GM18526 (cell line): ENCODE data around the gene DNAJB9.

Experiments
- POLR2A ChIP-seq: IDR thresholded peaks from 3 replicates; pipeline ENCODE4 v1.6.1; 2011; ENCODE audit not compliant: insufficient read length; ENCODE audit errors: extremely low read depth

Gene DNAJB9

DNA sequence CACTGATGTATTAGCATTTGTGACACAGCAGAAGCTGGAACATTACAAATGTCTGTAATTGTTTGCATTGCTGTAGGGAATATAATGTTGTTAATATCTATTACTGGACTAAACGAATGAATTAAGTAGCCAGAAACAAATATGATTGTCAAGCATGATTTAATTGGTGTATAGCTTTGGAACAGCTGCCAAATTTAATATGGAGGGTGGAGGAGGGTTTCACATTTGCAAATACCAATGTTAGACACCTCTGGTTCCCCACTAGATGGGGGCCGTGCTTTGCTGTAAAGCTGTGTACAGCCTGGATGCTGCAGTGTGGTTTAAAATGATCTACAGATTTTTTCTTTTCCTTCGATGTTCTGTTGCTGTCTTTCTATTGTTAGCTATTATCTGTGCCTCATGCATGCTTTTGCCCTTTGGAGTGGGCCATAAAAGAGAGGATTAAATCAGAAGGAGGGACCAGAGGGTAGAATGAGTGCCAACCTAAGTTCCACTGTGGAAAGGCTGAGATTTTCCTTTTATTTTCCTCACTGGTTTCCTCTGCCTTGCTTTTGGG, 23.1 kb downstream of the DNAJB9 start:
- no peak for TF ChIP-seq POLR2A

DNA sequence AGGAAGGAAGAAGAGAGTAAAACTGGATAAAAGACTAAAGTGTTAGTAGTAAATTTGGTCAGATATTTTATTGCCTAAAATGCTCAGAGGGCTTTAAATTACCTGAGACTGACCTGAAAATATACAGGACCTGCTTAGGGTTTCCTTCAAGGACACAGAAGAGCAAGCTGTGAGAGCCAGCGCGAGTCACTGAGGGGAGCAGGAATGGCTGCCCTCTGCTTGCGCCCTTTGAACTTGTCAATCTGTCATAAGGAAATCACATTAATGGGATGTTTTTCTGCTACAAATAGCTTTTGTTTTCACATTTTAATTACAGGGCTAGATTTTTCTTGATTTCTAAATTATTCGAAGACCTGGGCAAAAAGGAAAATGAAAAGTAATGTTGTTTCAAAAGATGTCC, 26.9 kb downstream of the DNAJB9 start:
- no peak for TF ChIP-seq POLR2A

DNA sequence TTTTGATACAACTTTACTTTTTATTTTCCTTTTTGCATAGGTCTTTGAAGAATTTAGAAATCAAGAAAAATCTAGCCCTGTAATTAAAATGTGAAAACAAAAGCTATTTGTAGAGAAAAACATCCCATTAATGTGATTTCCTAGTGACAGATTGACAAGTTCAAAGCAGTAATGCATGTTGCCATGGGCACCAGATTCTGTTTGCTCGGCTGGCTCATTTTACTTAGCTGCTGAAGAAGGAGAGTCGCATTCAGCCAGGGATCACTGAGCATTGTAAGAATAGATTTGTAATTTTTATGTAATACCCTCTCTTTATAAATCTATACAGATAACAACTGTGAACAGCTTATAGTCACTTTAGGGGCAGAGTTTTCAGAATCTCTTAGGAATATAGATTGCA, 28.5 kb downstream of the DNAJB9 start:
- TF ChIP-seq POLR2A: no peak

DNA sequence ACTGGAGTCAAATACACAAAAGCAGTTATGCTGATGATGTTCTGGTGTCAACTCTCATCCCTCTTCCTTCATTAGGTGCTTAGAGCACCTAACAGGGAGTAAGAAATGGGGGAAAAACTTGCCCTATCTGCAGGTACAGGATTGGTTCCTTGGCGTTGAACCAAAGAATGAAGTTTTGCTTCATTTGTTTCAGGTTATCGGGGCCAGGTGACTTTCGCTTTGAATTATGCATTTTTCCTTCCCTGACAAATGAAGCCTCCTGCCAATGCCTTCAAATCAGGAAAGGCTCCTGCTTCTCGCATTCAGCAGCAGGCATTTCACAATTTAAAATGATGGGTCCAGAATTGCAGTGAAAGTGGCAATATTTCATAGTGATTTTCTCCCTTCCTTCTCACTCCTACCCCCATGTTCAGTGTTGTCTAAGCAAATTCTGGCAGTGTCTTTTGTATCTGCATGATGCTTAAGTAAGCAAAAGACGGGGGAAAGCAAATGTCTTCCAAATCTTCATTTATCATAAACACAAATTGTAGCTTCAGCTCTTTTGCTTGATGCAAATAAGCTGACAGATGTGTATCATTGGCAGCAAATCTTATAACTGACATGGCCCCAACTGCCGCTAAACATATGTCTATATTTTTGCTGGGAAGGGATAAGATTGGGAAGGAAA, 29.4 kb downstream of the DNAJB9 start:
- no peak for TF ChIP-seq POLR2A

DNA sequence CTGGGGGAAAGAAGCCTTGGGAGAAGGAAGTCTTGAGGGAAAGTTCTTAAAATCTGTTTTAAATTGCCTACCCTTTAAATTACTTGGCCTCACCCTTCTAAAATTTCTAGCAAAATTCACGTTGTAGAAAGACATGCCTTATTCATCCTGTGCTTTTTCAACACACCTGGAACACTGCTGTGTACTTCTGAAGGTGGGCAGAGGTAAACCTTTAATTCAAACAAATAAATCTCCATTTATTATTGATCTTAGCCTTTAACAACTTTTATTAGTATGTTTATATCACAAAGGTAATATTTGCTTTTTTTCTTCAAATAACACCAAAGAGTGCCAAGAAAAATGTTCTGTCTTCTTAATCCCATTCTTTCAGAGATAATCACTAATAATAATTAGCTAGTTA, 30.7 kb downstream of the DNAJB9 start:
- TF ChIP-seq POLR2A: no peak

DNA sequence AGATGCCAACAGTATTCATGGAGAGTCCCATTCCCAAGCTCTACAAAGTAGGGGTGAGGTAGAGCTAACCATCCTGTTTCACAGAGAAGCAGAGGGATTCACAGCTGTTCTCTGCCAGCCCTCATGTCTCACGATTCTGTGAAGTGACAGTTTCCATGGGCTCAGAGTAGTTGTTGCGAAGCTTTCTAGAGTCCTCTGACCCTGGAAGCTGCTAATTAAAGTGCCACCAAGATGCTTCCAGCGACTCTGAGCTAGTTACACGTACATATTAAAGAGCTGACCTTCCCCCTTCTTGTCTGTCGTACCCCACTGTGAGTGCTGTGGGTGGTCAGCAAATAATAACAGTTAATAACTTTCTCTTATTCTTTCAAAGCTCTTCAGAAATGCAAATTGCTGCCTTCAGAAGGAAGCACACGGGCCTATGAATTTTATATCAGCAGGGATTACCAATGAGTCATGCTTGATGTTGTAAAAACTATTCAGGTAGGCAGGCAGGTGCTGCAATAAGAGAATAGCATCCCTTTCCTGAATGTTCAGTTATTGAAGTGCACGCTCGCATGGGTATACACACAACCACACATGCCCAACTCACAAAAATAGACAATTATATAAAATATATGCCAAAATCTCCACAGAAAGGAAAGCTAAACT, 34.1 kb downstream of the DNAJB9 start:
- no peak for TF ChIP-seq POLR2A

DNA sequence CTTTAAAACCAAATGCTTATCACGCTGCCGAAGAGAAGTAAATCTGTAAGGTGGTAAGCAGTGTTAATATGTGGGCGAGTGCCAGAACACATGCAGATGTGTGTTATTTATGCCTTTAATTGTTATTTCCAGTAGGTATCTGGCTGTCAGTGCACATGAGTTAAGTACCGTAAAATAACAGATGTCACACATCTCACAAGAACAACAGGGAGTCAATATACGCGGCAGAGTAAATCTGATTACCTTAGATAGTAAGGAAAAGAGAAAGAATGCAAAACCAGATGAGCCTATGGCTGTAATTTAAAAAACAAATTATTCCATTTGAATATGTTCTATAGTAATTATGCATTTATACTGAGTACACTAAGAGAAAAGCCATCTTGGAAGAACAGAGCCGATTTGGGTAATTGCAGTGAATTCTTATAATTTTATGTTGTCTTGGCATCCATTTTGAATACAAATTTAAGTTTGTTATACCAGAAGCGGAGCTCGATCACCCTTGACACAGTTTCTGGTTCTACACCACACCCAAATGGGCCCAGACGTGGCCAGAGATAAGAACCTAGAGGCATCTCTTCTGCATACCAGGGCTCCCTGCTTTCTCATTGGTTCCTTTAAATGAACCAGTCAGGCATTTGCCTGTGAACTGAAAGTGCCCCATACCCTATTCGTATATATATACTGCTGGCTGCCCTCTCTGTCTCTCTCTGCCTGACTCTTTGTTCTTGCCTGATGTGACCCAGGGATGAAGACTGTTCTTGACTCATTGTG, 34.8 kb downstream of the DNAJB9 start:
- TF ChIP-seq POLR2A: no peak

DNA sequence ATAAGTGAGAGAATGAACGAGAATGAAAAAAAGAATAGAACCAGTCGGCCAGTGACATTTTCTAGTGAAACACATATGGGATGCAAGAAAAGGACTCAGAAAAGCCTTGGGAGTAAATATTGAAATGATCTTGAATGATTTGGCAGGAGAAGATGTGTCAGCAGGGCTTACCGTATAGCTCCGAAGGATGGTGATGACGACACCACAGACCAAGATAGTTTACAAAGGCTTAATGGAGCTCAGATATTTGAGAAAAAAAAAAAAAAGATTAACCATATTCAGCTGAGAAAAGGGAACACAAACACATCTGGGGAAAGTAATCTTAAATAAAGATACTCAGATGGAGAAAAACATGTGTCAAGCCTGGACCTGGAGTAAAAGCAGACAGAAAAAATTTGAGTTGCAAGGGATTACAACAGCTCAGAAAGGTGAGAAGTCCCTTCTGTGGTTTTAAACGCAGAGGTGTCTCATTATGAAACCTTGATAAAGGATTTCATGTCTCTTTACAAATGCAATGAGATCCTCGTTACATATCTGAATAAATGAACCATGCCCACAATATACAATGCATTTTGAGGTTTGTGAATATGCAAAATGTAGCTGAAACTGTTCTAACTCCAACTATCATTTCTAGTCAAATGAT, 36.0 kb downstream of the DNAJB9 start:
- TF ChIP-seq POLR2A: no peak

DNA sequence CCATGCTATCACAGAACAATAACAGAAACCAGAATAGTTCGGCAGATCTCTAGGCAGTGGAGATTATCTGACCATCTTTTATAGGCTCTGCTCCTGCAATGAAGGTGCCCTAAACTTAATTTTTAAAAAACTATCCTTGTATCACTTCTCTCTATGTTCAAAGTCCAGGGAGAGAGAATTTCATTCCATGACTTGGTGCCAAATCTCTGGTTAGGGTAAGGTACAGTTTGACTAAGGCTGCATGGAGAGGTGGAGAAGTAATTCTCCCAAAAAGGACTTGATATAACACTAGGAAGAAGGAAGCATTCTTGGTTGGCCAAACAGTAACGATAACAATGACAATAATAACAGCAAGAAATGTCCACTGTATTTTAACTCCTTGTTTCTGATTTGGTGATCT, 40.0 kb downstream of the DNAJB9 start:
- no peak for TF ChIP-seq POLR2A

DNA sequence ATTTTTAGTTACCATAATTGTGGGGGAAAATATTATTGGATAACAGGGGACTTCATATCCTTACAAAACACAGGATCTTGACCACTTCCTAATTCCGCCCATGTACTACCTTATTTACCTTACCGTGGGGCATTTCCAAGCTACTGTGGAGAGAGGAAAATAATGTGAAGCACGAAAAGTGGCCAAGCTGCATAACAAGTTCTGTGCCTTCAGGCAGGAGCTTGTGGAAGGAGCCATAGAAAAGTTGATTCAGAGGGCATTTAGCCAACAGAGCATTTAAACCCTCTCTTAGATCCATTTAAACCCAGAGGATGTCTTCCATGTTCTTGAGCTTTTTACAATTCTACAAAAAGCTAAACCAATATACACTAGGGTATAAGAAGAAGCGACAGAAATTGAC, 41.6 kb downstream of the DNAJB9 start:
- no peak for TF ChIP-seq POLR2A

DNA sequence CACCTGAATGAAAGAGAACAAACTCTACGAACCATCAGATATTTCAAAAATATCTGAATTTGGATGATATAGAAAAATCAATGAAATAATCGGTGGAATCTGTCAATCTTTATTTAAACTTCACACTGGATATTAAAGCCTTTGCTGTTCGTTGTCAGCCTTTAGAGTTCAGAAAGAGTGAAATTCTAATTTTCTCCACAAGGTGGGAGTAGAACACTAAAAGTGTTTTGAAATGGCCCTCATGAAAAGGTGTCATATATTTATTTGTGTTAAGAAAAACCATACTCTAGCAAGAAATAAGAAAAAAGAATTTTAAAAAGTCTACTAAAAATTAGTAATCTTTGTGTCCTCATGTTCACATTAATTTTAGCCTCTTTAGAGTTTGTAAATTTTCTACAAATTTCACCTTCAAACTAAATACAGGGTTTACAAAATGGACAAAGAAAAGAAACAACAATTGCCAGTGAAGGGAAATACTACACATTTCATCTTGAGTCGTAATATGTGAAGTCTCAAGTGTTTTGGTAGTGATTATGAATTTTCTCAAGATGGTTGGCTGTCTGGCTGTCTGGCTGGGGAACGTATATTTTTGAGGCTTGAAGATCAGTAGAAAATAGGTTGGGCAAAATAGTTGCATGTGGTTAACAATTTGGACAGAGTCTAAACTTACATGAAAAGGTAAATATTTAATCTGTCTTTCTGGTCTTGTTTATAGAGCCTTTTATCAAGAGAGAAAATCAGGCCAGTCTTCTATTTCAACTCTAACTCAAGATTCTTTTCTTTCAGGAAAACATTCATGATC, 43.7 kb downstream of the DNAJB9 start:
- TF ChIP-seq POLR2A: no peak

DNA sequence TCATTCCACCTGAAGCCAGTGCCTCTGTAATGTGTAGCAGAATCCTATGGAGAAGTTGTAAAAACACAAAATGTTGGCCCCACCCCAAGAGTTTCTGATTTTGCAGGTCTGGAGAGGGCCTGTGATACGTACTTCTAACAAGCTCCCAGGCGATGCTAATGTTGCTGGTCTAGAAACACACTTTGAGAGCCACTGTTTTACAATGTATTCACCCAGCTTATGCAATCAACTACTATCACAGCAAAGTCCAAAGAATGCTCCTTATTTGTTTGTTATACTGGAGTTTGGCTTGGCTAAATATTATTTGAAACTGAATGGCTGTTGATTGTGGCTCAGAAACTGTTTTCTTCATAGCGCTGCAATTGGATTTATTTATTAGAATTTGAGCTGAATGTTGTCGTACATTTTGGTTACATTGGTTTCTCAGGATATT, 44.3 kb downstream of the DNAJB9 start:
- TF ChIP-seq POLR2A: no peak

DNA sequence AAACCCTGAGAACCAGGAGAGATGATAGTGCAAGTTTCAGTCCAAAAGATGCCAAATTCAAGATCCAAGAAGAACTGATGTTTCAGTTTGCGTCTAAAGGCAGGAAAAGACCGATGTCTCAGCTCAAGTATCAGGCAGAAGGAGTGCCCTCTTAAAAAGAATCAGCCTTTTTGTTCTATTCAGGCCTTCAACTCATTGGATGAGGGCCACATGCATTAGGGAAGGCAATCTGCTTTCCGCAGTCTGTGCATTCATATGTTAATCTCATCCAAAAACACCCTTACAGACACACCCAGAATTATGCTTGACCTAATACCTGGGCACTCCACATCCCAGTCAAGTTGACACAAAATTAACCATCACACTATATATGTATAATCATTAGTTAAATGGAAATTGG, 45.2 kb downstream of the DNAJB9 start:
- no peak for TF ChIP-seq POLR2A

DNA sequence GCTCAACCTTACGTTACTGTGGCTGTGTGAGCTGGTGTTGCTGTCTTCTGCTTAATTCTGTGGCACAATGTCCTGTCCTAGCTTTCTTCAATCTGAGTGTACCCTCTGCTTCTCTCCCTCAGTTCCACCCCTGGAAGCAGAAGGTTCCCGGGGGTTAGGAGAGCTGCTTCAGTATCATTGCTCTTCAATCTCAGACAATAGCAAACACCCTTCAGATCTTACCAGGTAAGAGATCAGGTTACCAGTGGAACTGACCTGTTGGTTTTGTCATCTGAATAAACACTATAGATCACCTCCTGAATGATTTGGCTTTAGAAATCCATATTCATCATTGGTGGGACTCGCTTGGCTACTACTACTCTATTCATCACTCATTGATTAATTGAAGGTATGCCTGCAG, 48.4 kb downstream of the DNAJB9 start:
- TF ChIP-seq POLR2A: no peak

DNA sequence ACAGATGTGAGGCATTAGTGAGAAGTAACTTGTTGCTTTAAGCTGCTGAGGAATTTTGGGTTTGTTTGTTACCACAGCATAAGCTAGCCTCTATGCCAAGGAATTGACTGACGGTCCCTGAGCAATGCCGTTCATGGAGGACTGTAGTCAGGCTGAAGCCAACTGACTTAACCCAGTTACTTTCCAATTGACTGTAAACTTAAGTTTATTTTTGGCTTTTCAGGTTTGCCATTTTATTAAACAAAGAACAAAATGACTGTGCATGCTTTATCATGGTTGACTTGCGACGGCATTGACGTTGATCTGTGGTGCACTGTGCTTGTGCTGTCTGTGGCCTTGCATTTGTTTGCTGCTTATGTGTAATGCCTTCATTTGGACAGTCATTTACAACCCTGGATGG, 53.5 kb downstream of the DNAJB9 start:
- TF ChIP-seq POLR2A: no peak
